Measurements from ENCODE around the gene EVL. TPM values are rescaled to one million over a fixed set of nuclear protein-coding genes. Genes with fewer than 3 reads are reported as not detected.

The EVL gene
- total RNA-seq, 2 donors from 2014 or later = 493 to 560 TPM

DNA sequence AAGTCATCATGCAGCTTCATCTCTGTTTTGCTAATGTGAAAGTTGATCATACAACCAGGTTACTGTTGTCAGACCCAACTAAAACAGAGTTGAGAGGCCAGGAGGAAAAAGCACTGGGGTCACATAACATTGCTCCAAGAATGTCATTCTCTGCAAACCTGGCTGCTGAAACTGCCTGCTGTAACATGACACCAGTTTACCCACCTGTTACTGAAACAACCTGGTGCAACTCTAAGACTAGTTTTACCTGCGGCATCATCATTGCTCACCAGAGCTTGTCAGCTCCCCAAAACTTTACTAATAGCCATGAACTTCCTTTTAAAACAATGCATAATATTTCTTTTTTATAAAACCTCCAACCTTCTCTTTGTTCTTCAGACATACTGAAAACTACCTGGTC lies 124.9 kb downstream of the EVL start:
- no peaks in the 10 kb centered on the region for H3K9me3 Mint-ChIP-seq
- no peaks in the 10 kb centered on the region for H3K27me3 Mint-ChIP-seq
- H3K4me3 Mint-ChIP-seq = no peak overlapping the region
- H3K36me3 Mint-ChIP-seq (ENCODE audit: low read depth) = no peaks in the 10 kb centered on the region
- ATAC-seq (replicated peaks) = no peak
- no peak overlapping the region for H3K27ac Mint-ChIP-seq
- peaks cover 6% of the 10 kb centered on the region for H3K4me1 Mint-ChIP-seq

- Mint-ChIP-seq H3K27ac (no peak overlapping the region), H3K4me1 (peaks cover 6% of the 10 kb centered on the region), H3K27me3 (no peaks in the 10 kb centered on the region), H3K9me3 (no peaks in the 10 kb centered on the region), H3K4me3 (peak overlapping the region; percentile 89), H3K36me3 (ENCODE audit: low read depth) (no peaks in the 10 kb centered on the region)
- no peak for ATAC-seq (replicated peaks)
Observed at GRCh38 chr14:100191584-100192249, 126.5 kb downstream of the EVL start.

DNA sequence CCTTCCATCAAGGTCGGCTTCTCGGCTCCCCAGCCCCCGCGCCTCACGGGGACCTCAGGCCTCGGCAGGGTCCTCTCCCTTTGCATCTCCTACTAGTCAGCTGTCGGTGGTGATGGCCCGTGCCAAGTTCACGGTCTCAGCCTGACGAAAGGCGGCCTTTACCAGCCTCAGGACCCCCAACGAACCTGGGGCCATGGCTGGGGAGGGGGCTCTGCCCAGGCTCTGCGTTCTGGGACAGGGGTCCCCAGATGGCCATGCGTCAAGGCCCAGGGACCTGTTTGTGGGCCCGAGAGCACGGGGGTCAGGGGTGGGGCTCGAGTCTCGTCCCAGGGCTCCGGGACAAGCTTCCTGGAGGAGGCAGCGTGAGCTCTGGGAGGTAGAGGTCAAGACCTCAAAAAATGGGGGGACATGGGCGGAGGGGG lies 127.0 kb downstream of the EVL start:
- Mint-ChIP-seq H3K27ac (peak overlapping the region; percentile 41), H3K9me3 (no peaks in the 10 kb centered on the region), H3K27me3 (no peaks in the 10 kb centered on the region), H3K36me3 (ENCODE audit: low read depth) (no peaks in the 10 kb centered on the region), H3K4me1 (peaks cover 6% of the 10 kb centered on the region), H3K4me3 (peak overlapping the region; percentile 89)
- no peak for ATAC-seq (replicated peaks)

GRCh38 chr14:100192672-100193416 lies 127.6 kb downstream of the EVL start:
- peaks cover 6% of the 10 kb centered on the region for H3K4me1 Mint-ChIP-seq
- H3K27ac Mint-ChIP-seq = peak overlapping the region; percentile 97
- peak; percentile 99 for ATAC-seq (replicated peaks)
- no peaks in the 10 kb centered on the region for H3K9me3 Mint-ChIP-seq
- H3K27me3 Mint-ChIP-seq = no peaks in the 10 kb centered on the region
- H3K36me3 Mint-ChIP-seq (ENCODE audit: low read depth) = no peaks in the 10 kb centered on the region
- H3K4me3 Mint-ChIP-seq = peak overlapping the region; percentile 89

Other genes with a start within 250 kb of the EVL start
- gene DEGS2, start 94.2 kb downstream of the EVL start, total RNA-seq = 1 to 10 TPM in 1 of 2 donors, under 1 TPM in 1; 0.30 to 8.3 TPM
- gene YY1, start 173.7 kb downstream of the EVL start, total RNA-seq = 10 to 100 TPM; 63.8 to 77.0 TPM
- gene SLC25A29, start 241.0 kb downstream of the EVL start, total RNA-seq = 1 to 10 TPM; 3.8 to 9.3 TPM

All from activated T-helper 17 cell treated with anti-CD3 and anti-CD28 coated beads, Interleukin-2, amount 50 U/mL, for 72 hours (primary cell).